ENCODE data around the gene TRUB1. TPM values are rescaled to one million over a fixed set of nuclear protein-coding genes. Genes with fewer than 3 reads are reported as not detected.

TRUB1 gene
- total and polyA plus RNA-seq, 3 experiments from 2014 or later: 10.2 to 20.0 (median 15.7) TPM

DNA sequence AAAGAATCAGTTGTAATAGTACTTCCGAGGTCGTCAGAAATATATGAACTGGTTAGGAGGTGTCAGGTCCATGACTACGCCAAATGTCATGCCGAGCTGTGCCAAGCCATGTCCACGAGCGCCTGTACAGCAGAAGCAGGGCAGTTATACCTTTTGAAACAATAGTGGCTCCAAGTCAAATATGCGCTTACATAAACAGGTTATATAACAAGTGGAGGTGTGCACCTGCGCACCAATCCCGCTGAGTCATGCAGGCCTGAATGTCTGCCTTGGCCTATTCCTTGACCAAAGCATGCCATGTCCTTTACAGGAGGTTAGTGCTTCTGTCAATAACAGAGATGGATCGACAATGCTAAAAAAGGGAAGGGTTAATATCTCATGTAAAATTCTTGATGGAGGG lies 21.3 kb upstream of the TRUB1 start:
- Histone ChIP-seq H3K27me3 (ENCODE audit: insufficient read depth, low read length, poor library complexity, severe bottlenecking) (no peaks in the 10 kb centered on the region), H3K4me1 (ENCODE audit: insufficient read depth, low read length) (no peaks in the 10 kb centered on the region), H3K27ac (ENCODE audit: low read depth, low read length) (no peak overlapping the region), H3K36me3 (ENCODE audit: insufficient read depth, low read length) (no peaks in the 10 kb centered on the region), H3K9me3 (ENCODE audit: low read length) (no peaks in the 10 kb centered on the region), H3K4me3 (ENCODE audit: low read length) (no peak overlapping the region)
- H3K9me3 Mint-ChIP-seq: no peaks in the 10 kb centered on the region
- no peak overlapping the region for H3K4me3 Mint-ChIP-seq
- no peak overlapping the region for H3K27ac Mint-ChIP-seq
- H3K36me3 Mint-ChIP-seq: no peaks in the 10 kb centered on the region
- no peaks in the 10 kb centered on the region for H3K4me1 Mint-ChIP-seq
- ChIA-PET POLR2A (no interaction called here), CTCF (interaction anchor here (1.8 kb wide), 1 partner anchor 37 kb away, joined by 4 read pairs; no protein-coding TSS in a partner anchor)
- H3K27me3 Mint-ChIP-seq: peaks cover 5 to 13% of the 10 kb centered on the region in 2 donors
- DNase-seq: no peak

DNA sequence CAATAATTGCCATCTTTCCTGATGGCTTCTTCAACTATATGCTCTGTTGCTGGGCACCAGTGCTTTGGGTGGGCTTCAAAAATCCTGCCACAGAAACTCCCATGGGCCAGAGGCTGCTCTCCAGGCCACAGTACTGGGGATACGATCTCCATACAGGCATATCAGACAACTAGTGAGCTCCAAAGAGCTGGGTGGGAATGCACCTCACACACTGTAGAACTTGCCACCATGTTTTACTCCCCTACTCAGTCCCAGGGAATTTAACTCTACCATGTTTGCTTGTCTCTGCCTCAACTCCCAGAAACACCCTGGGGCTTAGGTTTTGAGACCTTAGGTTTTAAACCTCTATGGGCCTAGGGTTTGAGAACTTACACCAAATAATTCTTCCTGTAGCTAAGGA lies 20.5 kb upstream of the TRUB1 start:
- Mint-ChIP-seq H3K27me3 (peaks cover 5 to 15% of the 10 kb centered on the region in 2 donors), H3K4me3 (no peak overlapping the region), H3K36me3 (no peaks in the 10 kb centered on the region), H3K27ac (no peak overlapping the region), H3K9me3 (no peaks in the 10 kb centered on the region), H3K4me1 (no peaks in the 10 kb centered on the region)
- H3K27me3 ChIP-seq (ENCODE audit: insufficient read depth, low read length, poor library complexity, severe bottlenecking): no peaks in the 10 kb centered on the region
- ChIA-PET POLR2A (no interaction called here), CTCF (interaction anchor here (0.9 to 1.8 kb wide), 2 partner anchors 37 to 446 kb away, joined by 3 to 4 read pairs; no protein-coding TSS in a partner anchor)
- no peak for DNase-seq
- H3K4me3 ChIP-seq (ENCODE audit: low read length): no peak overlapping the region
- H3K9me3 ChIP-seq (ENCODE audit: low read length): no peaks in the 10 kb centered on the region
- no peaks in the 10 kb centered on the region for H3K4me1 ChIP-seq (ENCODE audit: insufficient read depth, low read length)
- no peak overlapping the region for H3K27ac ChIP-seq (ENCODE audit: low read depth, low read length)
- no peaks in the 10 kb centered on the region for H3K36me3 ChIP-seq (ENCODE audit: insufficient read depth, low read length)

DNA sequence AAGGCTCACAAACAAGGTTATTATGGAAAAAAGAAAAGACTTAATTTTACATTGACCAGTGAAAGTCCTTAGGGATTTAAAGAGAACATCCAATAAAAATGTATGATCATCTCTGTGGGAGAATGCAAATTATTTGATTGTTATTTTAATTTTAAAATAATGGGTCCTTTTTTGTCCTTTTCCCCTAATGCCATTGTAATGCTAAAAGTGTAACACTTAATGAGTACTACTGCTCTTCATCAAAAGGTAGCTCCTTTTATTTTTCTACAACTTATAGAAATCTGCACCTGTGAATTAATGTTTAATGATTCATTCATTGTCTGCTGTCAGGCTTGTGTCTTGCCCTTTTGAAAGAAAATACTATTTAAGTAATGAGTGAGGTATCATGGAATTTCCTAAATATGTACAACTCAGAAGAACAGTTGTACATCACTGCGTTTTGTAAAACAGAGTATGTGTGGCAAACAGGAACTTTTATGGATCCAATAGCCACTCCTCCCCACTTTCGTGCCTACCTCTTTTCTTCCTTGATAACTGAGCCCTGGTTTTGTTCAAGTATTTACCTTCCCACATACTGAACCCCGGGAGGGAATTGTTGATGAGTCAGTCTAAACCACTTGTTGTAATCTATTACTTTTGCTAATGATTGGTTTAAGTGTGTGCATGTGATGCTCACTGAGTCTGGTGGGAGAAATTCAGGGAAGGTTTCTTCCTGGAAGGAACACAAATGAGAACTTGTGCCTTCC lies 19.9 kb upstream of the TRUB1 start:
- ChIA-PET POLR2A (no interaction called here), CTCF (interaction anchor here (0.9 to 1.8 kb wide), 2 partner anchors 38 to 446 kb away, joined by 3 to 4 read pairs; no protein-coding TSS in a partner anchor)
- Histone ChIP-seq H3K4me3 (ENCODE audit: low read length) (no peak overlapping the region), H3K4me1 (ENCODE audit: insufficient read depth, low read length) (no peaks in the 10 kb centered on the region), H3K27me3 (ENCODE audit: insufficient read depth, low read length, poor library complexity, severe bottlenecking) (no peaks in the 10 kb centered on the region), H3K36me3 (ENCODE audit: insufficient read depth, low read length) (no peaks in the 10 kb centered on the region), H3K27ac (ENCODE audit: low read depth, low read length) (no peak overlapping the region), H3K9me3 (ENCODE audit: low read length) (no peaks in the 10 kb centered on the region)
- H3K27me3 Mint-ChIP-seq: peaks cover 9 to 22% of the 10 kb centered on the region in 2 donors
- no peaks in the 10 kb centered on the region for H3K36me3 Mint-ChIP-seq
- DNase-seq: no peak
- no peak overlapping the region for H3K27ac Mint-ChIP-seq
- no peak overlapping the region for H3K4me3 Mint-ChIP-seq
- no peaks in the 10 kb centered on the region for H3K4me1 Mint-ChIP-seq
- no peaks in the 10 kb centered on the region for H3K9me3 Mint-ChIP-seq

DNA sequence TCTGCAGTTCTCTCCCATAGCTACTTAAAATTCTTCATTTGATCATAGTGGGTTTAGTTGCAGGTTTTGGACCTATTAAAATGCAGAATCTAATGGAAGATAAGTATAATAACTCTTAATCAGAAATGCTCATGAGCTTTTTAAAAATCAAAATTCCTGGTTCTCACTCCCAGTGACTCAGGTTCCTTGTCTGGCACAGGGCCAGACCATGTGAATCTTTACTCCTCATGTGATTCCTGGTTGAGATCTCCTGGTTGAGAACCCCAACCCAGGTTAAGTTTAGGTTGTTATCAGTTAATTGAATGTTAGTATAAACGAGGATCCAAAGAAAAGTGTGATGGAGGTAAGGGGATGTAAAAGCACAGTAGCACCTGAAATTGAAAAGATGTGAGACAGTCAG lies 17.5 kb upstream of the TRUB1 start:
- no peak overlapping the region for H3K27ac ChIP-seq (ENCODE audit: low read depth, low read length)
- Mint-ChIP-seq H3K4me3 (no peak overlapping the region), H3K36me3 (peaks cover 0 to 2% (median 0%) of the 10 kb centered on the region in 3 donors), H3K27ac (no peak overlapping the region), H3K27me3 (peaks cover 13 to 36% of the 10 kb centered on the region in 2 donors), H3K9me3 (no peaks in the 10 kb centered on the region), H3K4me1 (no peaks in the 10 kb centered on the region)
- H3K4me1 ChIP-seq (ENCODE audit: insufficient read depth, low read length): no peaks in the 10 kb centered on the region
- no peaks in the 10 kb centered on the region for H3K9me3 ChIP-seq (ENCODE audit: low read length)
- ChIA-PET POLR2A (no interaction called here), CTCF (interaction anchor here (1.9 kb wide), 1 partner anchor 11 kb away, joined by 4 read pairs; no protein-coding TSS in a partner anchor)
- H3K27me3 ChIP-seq (ENCODE audit: insufficient read depth, low read length, poor library complexity, severe bottlenecking): peaks cover 5% of the 10 kb centered on the region
- no peaks in the 10 kb centered on the region for H3K36me3 ChIP-seq (ENCODE audit: insufficient read depth, low read length)
- no peak overlapping the region for H3K4me3 ChIP-seq (ENCODE audit: low read length)
- no peak for DNase-seq

DNA sequence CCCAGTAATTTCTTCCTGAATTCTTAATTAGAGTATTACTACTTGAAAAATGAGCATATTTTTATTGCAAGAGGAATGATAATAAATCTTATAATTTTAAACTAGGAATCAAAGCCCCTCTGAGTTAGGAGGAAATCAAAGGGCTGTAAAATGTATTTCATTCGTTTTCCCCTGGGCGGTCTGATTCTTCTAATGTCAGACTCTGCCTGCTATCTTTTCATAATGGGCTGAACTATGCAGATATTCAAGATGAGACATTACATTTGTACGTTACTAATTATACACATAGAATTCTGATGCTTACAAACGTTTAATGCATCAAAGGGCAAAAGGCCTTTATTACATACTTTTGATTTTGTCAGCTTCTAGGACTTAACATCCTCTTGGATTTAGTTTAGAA lies 16.0 kb upstream of the TRUB1 start:
- Mint-ChIP-seq H3K9me3 (no peaks in the 10 kb centered on the region), H3K36me3 (peaks cover 0 to 2% (median 0%) of the 10 kb centered on the region in 3 donors), H3K27ac (no peak overlapping the region), H3K27me3 (peaks cover 17 to 47% of the 10 kb centered on the region in 2 donors), H3K4me1 (no peaks in the 10 kb centered on the region), H3K4me3 (no peak overlapping the region)
- Histone ChIP-seq H3K27me3 (ENCODE audit: insufficient read depth, low read length, poor library complexity, severe bottlenecking) (peaks cover 5% of the 10 kb centered on the region), H3K4me3 (ENCODE audit: low read length) (no peak overlapping the region), H3K27ac (ENCODE audit: low read depth, low read length) (no peak overlapping the region), H3K9me3 (ENCODE audit: low read length) (no peaks in the 10 kb centered on the region), H3K36me3 (ENCODE audit: insufficient read depth, low read length) (no peaks in the 10 kb centered on the region), H3K4me1 (ENCODE audit: insufficient read depth, low read length) (no peaks in the 10 kb centered on the region)
- DNase-seq: no peak
- ChIA-PET POLR2A (no interaction called here), CTCF (no interaction called here)

DNA sequence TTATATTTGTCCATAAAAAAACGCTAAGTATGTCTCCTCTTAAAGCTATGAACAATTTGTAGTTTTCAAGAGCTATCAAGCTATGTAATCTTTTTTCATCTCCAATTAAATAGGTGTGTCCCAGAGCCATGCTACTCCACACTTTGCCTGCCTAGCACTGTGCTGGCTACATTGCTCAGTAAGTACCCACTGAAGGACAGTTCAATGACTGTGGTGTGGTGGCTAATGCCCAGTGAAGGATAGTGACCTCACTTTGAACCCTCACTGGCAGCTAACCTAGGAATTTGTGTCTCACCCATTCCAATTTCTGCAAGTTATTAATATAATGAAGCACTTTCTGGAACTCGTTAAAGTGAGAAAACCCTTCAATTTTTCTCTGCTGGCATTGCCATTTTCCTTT lies 14.4 kb upstream of the TRUB1 start:
- Histone ChIP-seq H3K9me3 (ENCODE audit: low read length) (no peaks in the 10 kb centered on the region), H3K27me3 (ENCODE audit: insufficient read depth, low read length, poor library complexity, severe bottlenecking) (peaks cover 5% of the 10 kb centered on the region), H3K4me3 (ENCODE audit: low read length) (no peak overlapping the region), H3K4me1 (ENCODE audit: insufficient read depth, low read length) (no peaks in the 10 kb centered on the region), H3K36me3 (ENCODE audit: insufficient read depth, low read length) (no peaks in the 10 kb centered on the region), H3K27ac (ENCODE audit: low read depth, low read length) (no peak overlapping the region)
- no peak for DNase-seq
- Mint-ChIP-seq H3K4me1 (no peaks in the 10 kb centered on the region), H3K4me3 (no peak overlapping the region), H3K27ac (peak overlapping the region in 1 of 8 donors; percentile 63), H3K27me3 (peaks cover 17 to 50% of the 10 kb centered on the region in 2 donors), H3K9me3 (no peaks in the 10 kb centered on the region), H3K36me3 (peaks cover 0 to 2% (median 0%) of the 10 kb centered on the region in 3 donors)
- ChIA-PET POLR2A (no interaction called here), CTCF (interaction anchor here (1.9 kb wide), 1 partner anchor 9 kb away, joined by 6 read pairs; no protein-coding TSS in a partner anchor)

DNA sequence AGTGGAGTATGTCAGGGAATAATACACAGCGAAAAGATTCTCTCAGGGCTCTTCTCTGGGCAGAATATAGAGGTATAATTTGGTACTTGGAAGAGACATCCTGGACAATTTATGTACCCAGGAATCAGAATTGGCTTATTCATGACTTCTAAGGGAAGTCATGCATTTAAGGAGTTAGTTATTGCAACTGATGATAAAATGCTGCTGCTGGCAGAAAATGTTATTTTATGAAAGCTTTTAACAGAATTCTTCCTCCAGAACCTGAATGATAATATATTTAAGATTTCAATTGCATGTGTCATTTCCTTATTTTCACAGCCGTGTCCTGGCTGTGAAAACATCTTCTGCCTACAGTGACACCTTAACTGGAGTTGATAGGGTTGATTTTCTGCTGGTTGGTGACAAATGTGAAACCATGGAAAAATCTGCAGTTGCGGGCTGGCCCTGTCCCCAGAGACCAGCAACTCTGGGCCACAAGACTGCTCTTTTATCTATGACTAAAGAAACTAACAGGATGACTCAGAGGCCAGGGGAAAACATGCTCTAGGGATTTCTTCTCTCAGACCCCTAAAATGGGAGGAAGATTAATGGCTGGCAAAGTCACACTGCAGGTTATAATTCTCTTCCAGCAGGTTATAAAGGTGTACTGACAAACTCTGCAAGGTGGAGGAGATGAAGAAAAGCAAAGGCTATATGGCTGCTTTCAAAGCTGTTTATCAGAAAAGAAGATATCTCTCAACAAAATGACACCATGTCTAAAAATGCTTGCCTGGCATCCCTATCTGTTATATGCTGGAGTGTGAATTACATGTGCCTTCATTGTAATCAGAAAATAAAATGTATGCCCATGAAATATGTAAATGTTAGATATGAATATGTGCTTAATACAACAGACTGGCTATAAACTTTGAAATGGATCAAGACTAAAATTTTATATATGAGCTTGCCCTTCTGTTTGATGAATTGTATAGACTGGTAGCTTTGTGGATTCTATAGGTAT lies 12.1 kb upstream of the TRUB1 start:
- POLR2A ChIA-PET: no interaction called here
- no peak overlapping the region for H3K27ac Mint-ChIP-seq
- Histone ChIP-seq H3K9me3 (ENCODE audit: low read length) (no peaks in the 10 kb centered on the region), H3K27ac (ENCODE audit: low read depth, low read length) (no peak overlapping the region), H3K4me1 (ENCODE audit: insufficient read depth, low read length) (no peaks in the 10 kb centered on the region), H3K27me3 (ENCODE audit: insufficient read depth, low read length, poor library complexity, severe bottlenecking) (peaks cover 5% of the 10 kb centered on the region), H3K36me3 (ENCODE audit: insufficient read depth, low read length) (no peaks in the 10 kb centered on the region), H3K4me3 (ENCODE audit: low read length) (no peak overlapping the region)
- CTCF ChIA-PET: no interaction called here
- DNase-seq: no peak
- peaks cover 0 to 2% (median 0%) of the 10 kb centered on the region in 3 donors for H3K36me3 Mint-ChIP-seq
- H3K4me1 Mint-ChIP-seq: peaks cover 0 to 3% (median 0%) of the 10 kb centered on the region in 3 donors
- H3K27me3 Mint-ChIP-seq: peaks cover 18 to 47% of the 10 kb centered on the region in 2 donors
- no peak overlapping the region for H3K4me3 Mint-ChIP-seq
- H3K9me3 Mint-ChIP-seq: no peaks in the 10 kb centered on the region

DNA sequence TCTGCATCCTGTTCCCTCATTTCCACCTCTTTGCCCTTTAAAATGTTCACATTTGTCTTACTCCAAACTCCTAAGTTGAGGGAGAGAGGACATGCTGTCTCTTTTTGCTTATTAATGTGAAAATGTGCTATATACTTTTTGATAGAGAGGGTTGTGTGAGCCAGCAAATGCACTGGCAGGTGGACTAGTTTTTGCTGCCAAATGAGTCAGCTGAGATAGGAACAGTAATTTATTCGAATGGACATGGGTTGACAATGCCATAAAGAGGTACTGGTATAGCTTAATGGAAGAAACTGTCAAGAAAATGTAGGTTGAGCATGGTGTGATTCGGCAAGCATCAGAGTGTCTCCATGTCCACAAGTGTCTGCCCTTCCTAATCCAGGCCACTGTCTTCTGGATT lies 9.2 kb upstream of the TRUB1 start:
- POLR2A ChIA-PET: no interaction called here
- no peak overlapping the region for H3K4me3 Mint-ChIP-seq
- Histone ChIP-seq H3K4me1 (ENCODE audit: insufficient read depth, low read length) (no peaks in the 10 kb centered on the region), H3K9me3 (ENCODE audit: low read length) (no peaks in the 10 kb centered on the region), H3K27me3 (ENCODE audit: insufficient read depth, low read length, poor library complexity, severe bottlenecking) (peaks cover 5% of the 10 kb centered on the region), H3K4me3 (ENCODE audit: low read length) (no peak overlapping the region), H3K36me3 (ENCODE audit: insufficient read depth, low read length) (no peaks in the 10 kb centered on the region), H3K27ac (ENCODE audit: low read depth, low read length) (no peak overlapping the region)
- CTCF ChIA-PET: no interaction called here
- H3K36me3 Mint-ChIP-seq: no peaks in the 10 kb centered on the region
- H3K9me3 Mint-ChIP-seq: peaks cover 0 to 2% (median 0%) of the 10 kb centered on the region in 5 donors
- no peak for DNase-seq
- H3K4me1 Mint-ChIP-seq: peaks cover 0 to 3% (median 0%) of the 10 kb centered on the region in 3 donors
- peaks cover 13 to 35% of the 10 kb centered on the region in 2 donors for H3K27me3 Mint-ChIP-seq
- H3K27ac Mint-ChIP-seq: no peak overlapping the region
